Inferior parietal cortex (tissue), 1 donor: ENCODE results near the gene TPPP.

Experiments used
- DNase-seq: peaks from one replicate; pipeline ENCODE4 v3.0.0-alpha.2; 2016; ENCODE audit errors: extremely low spot score

TPPP gene

DNA sequence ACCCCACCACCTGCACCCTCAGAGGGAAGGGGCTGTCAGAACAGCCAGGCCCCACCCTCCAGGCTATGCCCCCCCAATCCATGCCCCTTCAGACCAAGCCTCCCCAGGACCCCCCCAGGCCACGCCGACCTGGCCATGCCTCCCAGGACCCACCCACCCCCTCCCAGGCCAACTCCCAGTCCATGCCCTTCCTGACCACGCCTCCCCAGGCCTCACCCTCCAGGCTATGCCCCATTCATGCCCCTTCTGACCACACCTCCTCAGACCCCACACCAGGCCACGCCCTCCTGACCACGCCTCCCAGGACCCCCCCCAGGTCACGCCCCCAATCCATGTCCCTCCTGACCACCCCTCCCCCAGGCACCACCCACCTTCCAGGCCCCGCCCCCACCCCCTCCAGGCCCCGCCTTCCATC is 27.6 kb downstream of the TPPP start:
- no peak for DNase-seq

DNA sequence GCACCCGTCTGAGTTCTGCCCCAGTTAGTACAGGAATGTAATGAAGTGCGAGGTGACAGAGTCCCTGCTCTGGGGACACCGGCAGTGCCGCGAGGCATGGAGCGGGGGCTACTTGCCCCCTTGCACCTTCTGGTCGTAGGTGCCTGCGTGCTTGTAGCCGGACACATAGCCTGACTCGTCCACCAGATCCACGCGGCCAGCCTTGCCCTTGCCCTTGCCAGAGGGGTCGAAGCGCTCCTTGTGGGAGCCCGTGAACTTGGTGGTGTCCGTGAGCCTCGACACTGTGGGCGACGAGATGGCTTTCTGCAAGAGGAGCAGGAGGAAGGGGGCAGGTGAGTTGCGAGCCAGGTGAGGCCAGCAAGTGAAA is 28.2 kb downstream of the TPPP start:
- DNase-seq = no peak

DNA sequence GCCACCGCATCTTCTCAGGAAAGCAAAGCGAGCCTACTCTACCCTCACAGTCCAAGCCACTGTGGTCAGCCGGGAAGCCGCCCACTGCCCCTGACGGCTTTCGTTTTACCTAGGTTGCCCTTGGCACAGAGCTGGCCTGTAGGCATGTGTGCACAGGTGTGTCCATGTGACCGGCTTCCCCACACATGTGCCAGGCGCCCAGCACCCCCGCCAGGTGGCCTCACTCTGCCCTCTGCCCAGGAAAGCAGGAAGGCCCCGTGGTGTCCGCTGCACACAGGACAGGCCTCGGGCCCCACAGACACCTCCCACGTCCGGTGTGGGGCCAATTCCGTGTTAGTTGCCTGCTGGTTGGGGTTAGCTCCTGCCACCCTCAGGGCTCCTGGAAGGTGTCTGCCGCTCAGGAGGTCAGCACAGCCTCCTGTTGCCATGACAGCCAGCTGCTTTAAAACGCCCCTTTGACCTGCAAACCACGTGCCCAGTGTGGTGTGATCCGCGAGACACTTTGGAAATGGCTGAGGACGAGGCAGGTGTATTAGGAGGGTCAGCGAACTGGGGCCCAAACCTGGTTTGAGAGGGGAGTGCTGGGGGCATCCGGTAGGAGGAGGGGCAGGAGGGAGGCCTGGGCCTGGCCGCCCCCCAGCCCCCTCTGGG is 28.7 kb downstream of the TPPP start:
- no peak for DNase-seq

DNA sequence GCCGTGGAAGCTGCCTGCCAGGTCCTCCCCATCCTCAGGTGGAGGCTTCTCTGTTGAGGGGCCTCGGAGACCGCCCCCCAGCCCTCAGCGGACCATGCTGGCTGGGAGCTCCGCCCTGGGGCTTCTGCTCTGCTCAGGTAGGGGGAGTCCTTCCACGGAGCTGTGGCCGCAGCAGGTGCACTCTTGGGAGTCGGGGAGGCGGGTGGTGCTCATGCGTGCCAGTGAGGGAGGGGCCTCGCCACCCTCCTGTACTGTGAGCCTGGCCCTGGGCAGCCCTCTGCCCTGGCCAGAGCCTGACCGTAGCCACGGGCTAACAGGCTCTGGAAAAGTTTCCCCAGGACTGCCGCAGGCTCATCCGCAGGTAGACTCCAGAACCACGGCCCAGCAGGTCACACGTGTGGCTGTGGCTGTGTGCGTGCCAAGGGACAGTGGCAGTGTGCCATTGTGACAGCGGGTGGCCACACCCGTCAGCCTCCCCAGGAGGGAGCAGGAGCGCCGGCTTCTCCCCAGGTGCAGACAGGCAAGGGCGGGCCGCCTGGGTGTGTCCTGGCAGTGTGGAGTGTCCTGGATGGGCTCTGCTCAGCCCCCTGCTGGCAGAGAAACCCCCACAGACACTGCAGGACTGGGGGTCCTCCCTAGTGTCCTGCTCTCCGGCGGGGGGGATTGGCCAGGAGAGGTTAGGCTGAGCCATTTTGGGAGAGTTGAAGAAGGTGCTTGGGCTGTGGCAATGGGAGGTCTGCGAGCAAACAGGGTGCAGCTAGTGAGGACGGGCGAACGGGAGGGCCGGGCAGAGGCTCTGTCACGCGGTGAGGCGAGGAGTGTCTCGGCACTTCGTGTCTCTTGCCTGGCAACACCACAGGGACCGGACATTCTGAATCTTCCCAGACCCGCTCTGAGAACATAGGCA is 29.5 kb downstream of the TPPP start:
- no peak for DNase-seq

- no peak for DNase-seq
Observed at GRCh38 chr5:662751-663435, 30.3 kb downstream of the TPPP start.

- no peak for DNase-seq
Observed at GRCh38 chr5:661891-662750, 31.0 kb downstream of the TPPP start.

- DNase-seq = no peak
Observed at GRCh38 chr5:660491-661030, 32.6 kb downstream of the TPPP start.

- no peak for DNase-seq
Observed at GRCh38 chr5:659496-660263, 33.5 kb downstream of the TPPP start.

- no peak for DNase-seq
Observed at GRCh38 chr5:658103-658502, 35.0 kb downstream of the TPPP start.

DNA sequence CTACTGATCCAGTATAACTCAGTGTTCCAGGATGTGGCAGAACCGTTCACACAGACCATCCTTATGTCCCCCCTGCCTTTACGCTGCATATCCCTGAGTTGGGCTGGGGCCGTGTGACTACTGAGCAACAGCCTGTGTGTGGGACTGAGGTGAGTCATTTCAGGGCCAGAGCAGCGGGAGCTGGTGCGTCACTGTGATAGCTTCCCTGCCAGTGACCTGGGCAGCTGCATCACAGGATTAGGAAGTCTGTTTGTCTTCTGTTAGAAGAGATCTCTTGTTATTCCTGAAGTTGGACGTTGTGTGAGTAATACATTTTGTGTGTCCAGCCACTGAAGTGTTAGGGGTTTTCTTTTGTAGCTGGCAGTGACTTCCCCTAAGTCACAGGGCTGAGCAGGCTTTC is 35.6 kb downstream of the TPPP start:
- DNase-seq = no peak

DNA sequence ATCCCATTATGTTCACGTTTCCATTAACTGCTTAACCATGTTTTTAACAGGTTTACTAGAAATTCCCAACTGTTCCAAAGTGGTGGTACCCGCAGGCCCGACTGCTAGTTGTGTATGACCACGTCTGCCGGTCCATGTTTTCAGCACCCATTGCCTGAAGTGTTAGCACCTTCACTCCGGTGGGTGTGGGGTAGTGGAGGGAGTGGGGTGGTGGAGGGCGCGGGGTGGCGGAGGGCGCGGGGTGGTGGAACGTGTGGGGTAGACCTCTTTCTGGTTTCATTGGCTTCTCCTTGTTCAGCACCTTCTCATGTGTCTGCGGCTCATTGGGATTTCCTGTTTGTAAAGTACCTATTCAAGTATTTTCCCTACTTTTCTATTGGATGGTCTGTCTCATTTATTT is 37.7 kb downstream of the TPPP start:
- DNase-seq = no peak

GRCh38 chr5:654071-654778 is 38.9 kb downstream of the TPPP start:
- no peak for DNase-seq

- DNase-seq = no peak
Observed at GRCh38 chr5:652773-653350, 40.3 kb downstream of the TPPP start.

DNA sequence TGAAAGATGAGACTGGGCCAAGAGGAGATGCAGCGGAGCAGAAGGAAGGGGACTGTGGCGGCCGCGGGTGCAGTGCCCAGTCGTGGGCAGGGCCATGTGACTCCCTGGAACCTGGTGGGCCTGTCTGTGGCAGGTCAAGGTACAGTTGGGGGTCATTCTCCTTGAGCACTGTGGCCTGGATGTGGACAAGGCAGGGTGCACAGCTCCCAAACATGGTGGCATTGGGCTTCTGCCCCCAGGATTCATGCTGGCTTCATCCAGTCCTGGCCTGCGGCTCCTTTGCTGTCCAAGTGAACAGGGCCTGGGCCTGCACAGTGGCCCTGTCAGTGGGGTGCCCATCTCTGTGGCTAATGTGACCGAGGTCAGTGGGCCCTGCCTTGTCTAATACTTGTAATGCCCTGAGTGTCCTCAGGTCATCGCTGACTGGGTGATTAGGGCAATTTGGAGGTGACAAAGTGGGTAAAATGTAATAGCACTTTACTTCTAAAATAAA is 41.1 kb downstream of the TPPP start:
- DNase-seq = no peak

- no peak for DNase-seq
Observed at GRCh38 chr5:651296-652022, 41.7 kb downstream of the TPPP start.

DNA sequence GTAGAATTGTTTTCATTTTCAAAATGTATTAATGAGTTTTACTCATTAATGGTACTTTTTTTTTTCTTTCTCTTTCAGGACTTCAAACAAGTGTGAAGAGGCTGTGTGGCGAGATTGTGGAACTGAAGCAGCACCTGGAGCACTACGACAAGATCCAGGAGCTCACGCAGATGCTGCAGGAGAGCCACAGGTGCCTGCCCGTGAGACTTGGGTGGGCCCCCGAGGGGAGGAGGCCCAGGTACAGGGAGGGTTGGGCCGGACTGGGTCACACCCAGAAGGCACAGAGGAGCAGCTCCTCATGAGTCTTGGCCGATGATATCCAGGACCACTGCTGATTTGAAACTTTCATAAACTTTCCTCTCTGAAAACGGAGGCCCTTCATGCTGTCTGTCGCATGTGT is 45.4 kb downstream of the TPPP start:
- DNase-seq = no peak

DNA sequence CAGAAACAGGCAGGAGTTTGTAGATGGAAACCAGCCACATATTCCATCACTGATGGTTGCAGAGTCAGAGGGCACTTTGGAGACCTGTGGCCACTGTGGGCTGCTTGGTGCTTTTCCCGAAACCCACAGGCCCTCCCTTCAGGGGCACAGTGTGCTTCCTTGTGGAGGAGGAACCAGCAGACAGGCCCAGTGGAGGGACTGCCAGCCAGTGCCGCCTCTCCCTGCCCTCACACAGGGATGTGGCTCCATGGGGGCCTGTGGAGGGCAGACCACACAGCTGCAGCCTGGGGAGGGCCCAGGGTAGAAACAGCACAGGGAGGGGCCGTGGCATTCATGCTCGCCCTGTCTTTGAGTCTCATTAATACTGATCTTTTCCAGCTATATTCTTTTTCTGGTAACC is 45.8 kb downstream of the TPPP start:
- DNase-seq = no peak

DNA sequence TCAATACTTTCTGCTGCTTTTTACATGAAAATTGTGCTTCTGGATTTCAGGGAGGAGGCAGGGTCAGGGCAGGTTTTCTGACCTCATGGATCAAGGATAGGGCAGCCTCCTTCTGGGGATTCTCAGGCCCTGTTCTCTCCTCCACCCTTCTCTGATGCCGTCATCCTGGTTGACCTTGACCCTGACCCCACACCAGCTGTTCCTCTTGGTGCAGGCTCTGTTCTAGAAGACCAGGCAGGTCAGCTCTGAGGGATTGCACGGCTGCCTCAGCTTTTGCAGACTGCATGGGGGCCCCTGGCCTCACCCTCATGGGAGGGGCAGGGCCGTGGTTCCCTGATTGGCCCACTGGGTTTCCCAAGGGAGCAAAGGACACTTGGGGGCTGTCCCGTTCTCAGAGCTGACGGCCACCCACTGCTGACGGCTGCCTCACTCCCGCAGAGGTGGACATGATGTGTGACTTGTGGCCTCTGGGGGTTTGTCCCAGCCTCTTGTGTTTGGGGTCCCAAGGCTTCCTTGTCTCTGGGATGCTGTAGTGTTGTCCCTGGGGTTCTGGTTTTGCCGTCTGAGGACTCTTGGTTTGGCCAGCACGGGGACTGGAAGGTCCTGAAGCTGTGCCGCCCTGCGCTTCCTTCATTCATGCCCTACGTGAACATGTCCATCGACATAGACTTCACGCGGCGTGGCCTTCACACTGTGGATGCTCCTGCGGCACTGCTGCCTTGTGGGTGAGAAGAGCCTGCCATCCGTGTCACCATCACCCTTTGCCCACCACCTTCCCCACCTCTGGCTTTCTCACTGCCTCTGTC is 46.6 kb downstream of the TPPP start:
- no peak for DNase-seq
